NCI-H2107 treated with DMSO at 0.1 percent for 48 hours (cell line): ENCODE data around the gene RUBCNL.

ENCODE experiments used
- DNase-seq: peaks from one replicate; lab custom pipeline; 2025; ENCODE audit not compliant: unreplicated experiment; lab: John Stamatoyannopoulos, UW

Gene RUBCNL

GRCh38 chr13:46313024-46313423, 74.0 kb downstream of the RUBCNL start:
- DNase-seq = no peak

- DNase-seq = no peak
These were observed 75.8 kb downstream of the RUBCNL start for GRCh38 chr13:46311217-46311616.

GRCh38 chr13:46310066-46310465, 77.0 kb downstream of the RUBCNL start:
- no peak for DNase-seq

GRCh38 chr13:46307554-46307953, 79.5 kb downstream of the RUBCNL start:
- DNase-seq = no peak

- no peak for DNase-seq
These were observed 82.5 kb downstream of the RUBCNL start for GRCh38 chr13:46304546-46304945.

GRCh38 chr13:46303742-46304385, 83.2 kb downstream of the RUBCNL start:
- no peak for DNase-seq

- no peak for DNase-seq
These were observed 89.7 kb downstream of the RUBCNL start for GRCh38 chr13:46297361-46297811.

- no peak for DNase-seq
These were observed 90.1 kb downstream of the RUBCNL start for GRCh38 chr13:46296921-46297320.

- DNase-seq = no peak
These were observed 90.8 kb downstream of the RUBCNL start for GRCh38 chr13:46296115-46296822.

- no peak for DNase-seq
These were observed 91.4 kb downstream of the RUBCNL start for GRCh38 chr13:46295491-46296114.

- DNase-seq = no peak
These were observed 93.6 kb downstream of the RUBCNL start for GRCh38 chr13:46293436-46293835.
